ENCODE results near the gene ATP6V1F. TPM values are rescaled to one million over a fixed set of nuclear protein-coding genes. Genes with fewer than 3 reads are reported as not detected.

ATP6V1F gene
- total and polyA plus RNA-seq, 5 donors from 2014 or later = 67.9 to 361 (median 331) TPM

- DNase-seq = no peak
Observed at GRCh38 chr7:128856001-128856718, 6.5 kb upstream of the ATP6V1F start.

DNA sequence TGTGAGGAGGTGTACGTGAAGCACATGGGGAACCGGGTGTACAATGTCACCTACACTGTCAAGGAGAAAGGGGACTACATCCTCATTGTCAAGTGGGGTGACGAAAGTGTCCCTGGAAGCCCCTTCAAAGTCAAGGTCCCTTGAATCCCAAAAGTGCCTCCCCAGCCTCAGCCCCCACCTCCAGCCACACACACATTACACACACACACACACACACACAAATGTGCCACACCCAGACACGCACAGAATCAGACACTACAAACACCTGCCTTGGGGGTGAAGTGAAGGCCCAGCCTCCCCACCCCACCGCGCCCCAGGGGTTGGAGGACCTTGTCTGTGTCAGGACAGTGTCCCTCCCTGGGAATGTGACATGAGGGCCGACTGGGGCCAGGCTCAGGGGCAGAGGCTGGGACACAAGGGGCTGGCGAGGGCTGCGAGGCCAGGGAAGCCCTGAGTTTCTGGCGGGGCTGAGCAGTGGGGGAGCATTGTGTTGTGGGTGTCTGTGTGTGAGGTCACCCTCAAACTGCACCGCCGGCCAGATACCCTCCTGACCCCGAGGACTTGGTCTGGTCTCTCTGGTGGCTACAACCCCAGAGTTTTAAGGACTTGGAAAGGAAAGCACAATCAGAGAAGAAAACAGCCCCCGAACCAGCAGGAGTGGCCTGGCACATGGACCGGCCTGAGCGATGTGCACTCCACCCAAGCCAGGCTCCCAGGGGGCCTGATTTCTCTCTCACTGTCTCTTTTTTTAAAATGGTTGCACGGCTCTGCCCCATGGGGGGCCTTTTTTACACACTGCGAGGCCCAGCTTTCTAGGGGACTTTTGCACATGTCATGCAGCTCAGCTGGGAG lies 4.0 kb upstream of the ATP6V1F start:
- Histone ChIP-seq H3K27ac (ENCODE audit: insufficient read depth, low read length, poor library complexity, severe bottlenecking) (no peak overlapping the region), H3K4me3 (ENCODE audit: low read depth, low read length) (no peak overlapping the region), H3K9me3 (ENCODE audit: control insufficient read depth in 2 of 2, low read length in 2 of 2) (no peaks in the 10 kb centered on the region), H3K36me3 (ENCODE audit: control insufficient read depth, insufficient read depth, low read length) (no peaks in the 10 kb centered on the region), H3K4me1 (ENCODE audit: control insufficient read depth, insufficient read depth, low read length, poor library complexity, severe bottlenecking) (peaks cover 9% of the 10 kb centered on the region), H3K27me3 (ENCODE audit: control insufficient read depth, insufficient read depth, low read length) (no peaks in the 10 kb centered on the region)
- Mint-ChIP-seq H3K4me3 (no peak overlapping the region), H3K36me3 (no peaks in the 10 kb centered on the region), H3K27ac (no peak overlapping the region), H3K27me3 (peaks cover 8% of the 10 kb centered on the region), H3K4me1 (peaks cover 0 to 12% (median 8%) of the 10 kb centered on the region in 4 donors), H3K9me3 (peaks cover 0 to 2% (median 0%) of the 10 kb centered on the region in 7 donors)
- ATAC-seq (ENCODE audit: low read depth in 2 of 2) (no peak), DNase-seq (no peak)

More at GRCh38 chr7:128856001-128856718, 6.5 kb upstream of the ATP6V1F start:
- Histone ChIP-seq H3K4me3 (ENCODE audit: low read depth, low read length) (no peak overlapping the region), H3K27ac (ENCODE audit: insufficient read depth, low read length, poor library complexity, severe bottlenecking) (no peak overlapping the region), H3K27me3 (ENCODE audit: control insufficient read depth, insufficient read depth, low read length) (no peaks in the 10 kb centered on the region), H3K4me1 (ENCODE audit: control insufficient read depth, insufficient read depth, low read length, poor library complexity, severe bottlenecking) (no peaks in the 10 kb centered on the region), H3K36me3 (ENCODE audit: control insufficient read depth, insufficient read depth, low read length) (no peaks in the 10 kb centered on the region), H3K9me3 (ENCODE audit: control insufficient read depth in 2 of 2, low read length in 2 of 2) (no peaks in the 10 kb centered on the region)
- ATAC-seq (ENCODE audit: low read depth in 2 of 2) = no peak
- H3K4me1 Mint-ChIP-seq = peaks cover 0 to 2% (median 0%) of the 10 kb centered on the region in 4 donors
- H3K36me3 Mint-ChIP-seq = no peaks in the 10 kb centered on the region
- H3K27me3 Mint-ChIP-seq = peaks cover 5% of the 10 kb centered on the region
- no peak overlapping the region for H3K4me3 Mint-ChIP-seq
- peaks cover 0 to 2% (median 0%) of the 10 kb centered on the region in 7 donors for H3K9me3 Mint-ChIP-seq
- no peak overlapping the region for H3K27ac Mint-ChIP-seq

GRCh38 chr7:128859232-128860157 lies 3.2 kb upstream of the ATP6V1F start:
- no peak overlapping the region for H3K27ac Mint-ChIP-seq

DNA sequence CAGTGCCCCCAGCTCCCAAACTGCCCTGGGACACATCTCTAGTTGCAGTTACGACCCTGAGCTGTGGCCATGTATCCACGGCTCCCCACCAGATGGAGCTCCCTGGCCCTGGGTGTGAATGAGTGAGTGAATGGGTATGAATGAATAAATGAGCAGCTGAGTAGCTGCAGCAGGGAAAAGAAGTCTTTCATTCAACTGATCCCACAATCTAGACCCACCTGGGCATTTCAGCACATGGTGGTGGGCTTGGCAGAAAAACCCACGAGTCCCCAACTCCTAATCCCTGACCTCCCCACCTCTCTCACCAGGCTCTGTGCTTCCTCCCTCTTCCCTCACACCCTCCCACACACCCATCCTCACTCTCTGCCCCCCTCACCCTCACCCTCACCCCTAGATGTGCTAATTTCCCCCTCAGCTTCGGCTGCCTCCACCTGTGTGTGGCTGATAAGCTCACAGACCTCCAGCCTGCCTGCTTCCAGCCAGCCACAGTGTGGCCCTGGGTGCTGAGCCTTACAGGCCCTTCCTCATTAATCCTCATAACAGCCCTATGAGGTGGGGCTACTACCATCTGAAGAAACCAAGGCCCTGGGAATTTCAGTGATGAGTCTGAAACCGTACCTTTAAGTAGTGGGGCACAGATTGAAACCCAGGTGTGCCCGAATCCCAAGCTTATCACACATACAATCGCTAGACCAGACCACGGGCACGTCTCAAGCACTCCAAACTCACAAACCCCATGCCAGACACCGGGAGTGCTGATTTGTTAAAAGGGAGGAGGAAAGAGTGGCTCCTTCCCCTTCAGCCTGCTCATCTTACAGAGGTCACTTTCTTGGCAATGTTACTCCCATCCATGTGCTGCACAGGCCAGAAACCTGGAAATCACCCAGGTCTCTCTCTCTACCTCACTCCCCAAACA lies 2.2 kb upstream of the ATP6V1F start:
- Mint-ChIP-seq H3K4me1 (peaks cover 0 to 26% (median 19%) of the 10 kb centered on the region in 4 donors), H3K27ac (no peak overlapping the region), H3K27me3 (peaks cover 10% of the 10 kb centered on the region), H3K36me3 (peaks cover 9% of the 10 kb centered on the region), H3K9me3 (peaks cover 0 to 2% (median 0%) of the 10 kb centered on the region in 7 donors), H3K4me3 (peak overlapping the region in 2 of 4 donors; percentile 61 to 62)
- peaks cover 7% of the 10 kb centered on the region for H3K36me3 ChIP-seq (ENCODE audit: control insufficient read depth, insufficient read depth, low read length)
- peaks cover 19% of the 10 kb centered on the region for H3K4me1 ChIP-seq (ENCODE audit: control insufficient read depth, insufficient read depth, low read length, poor library complexity, severe bottlenecking)
- H3K4me3 ChIP-seq (ENCODE audit: low read depth, low read length) = no peak overlapping the region
- DNase-seq (no peak), ATAC-seq (ENCODE audit: low read depth in 2 of 2) (no peak)
- no peaks in the 10 kb centered on the region for H3K27me3 ChIP-seq (ENCODE audit: control insufficient read depth, insufficient read depth, low read length)
- no peaks in the 10 kb centered on the region for H3K9me3 ChIP-seq (ENCODE audit: control insufficient read depth in 2 of 2, low read length in 2 of 2)
- H3K27ac ChIP-seq (ENCODE audit: insufficient read depth, low read length, poor library complexity, severe bottlenecking) = no peak overlapping the region

More at GRCh38 chr7:128859232-128860157, 3.2 kb upstream of the ATP6V1F start:
- Mint-ChIP-seq H3K9me3 (peaks cover 0 to 2% (median 0%) of the 10 kb centered on the region in 7 donors), H3K36me3 (no peaks in the 10 kb centered on the region), H3K4me3 (peak overlapping the region in 1 of 4 donors; percentile 62), H3K4me1 (peaks cover 0 to 17% (median 11%) of the 10 kb centered on the region in 4 donors), H3K27me3 (peaks cover 10% of the 10 kb centered on the region)
- Histone ChIP-seq H3K36me3 (ENCODE audit: control insufficient read depth, insufficient read depth, low read length) (no peaks in the 10 kb centered on the region), H3K27me3 (ENCODE audit: control insufficient read depth, insufficient read depth, low read length) (no peaks in the 10 kb centered on the region), H3K4me3 (ENCODE audit: low read depth, low read length) (no peak overlapping the region), H3K4me1 (ENCODE audit: control insufficient read depth, insufficient read depth, low read length, poor library complexity, severe bottlenecking) (peaks cover 18% of the 10 kb centered on the region), H3K9me3 (ENCODE audit: control insufficient read depth in 2 of 2, low read length in 2 of 2) (no peaks in the 10 kb centered on the region), H3K27ac (ENCODE audit: insufficient read depth, low read length, poor library complexity, severe bottlenecking) (no peak overlapping the region)
- DNase-seq (no peak), ATAC-seq (ENCODE audit: low read depth in 2 of 2) (no peak)

- Histone ChIP-seq H3K27me3 (ENCODE audit: control insufficient read depth, insufficient read depth, low read length) (no peaks in the 10 kb centered on the region), H3K27ac (ENCODE audit: insufficient read depth, low read length, poor library complexity, severe bottlenecking) (peak overlapping the region; percentile 74), H3K36me3 (ENCODE audit: control insufficient read depth, insufficient read depth, low read length) (peaks cover 11% of the 10 kb centered on the region), H3K4me3 (ENCODE audit: low read depth, low read length) (peak overlapping the region; percentile 96), H3K9me3 (ENCODE audit: control insufficient read depth in 2 of 2, low read length in 2 of 2) (no peaks in the 10 kb centered on the region), H3K4me1 (ENCODE audit: control insufficient read depth, insufficient read depth, low read length, poor library complexity, severe bottlenecking) (peaks cover 19% of the 10 kb centered on the region)
- DNase-seq (no peak), ATAC-seq (ENCODE audit: low read depth in 2 of 2) (no peak)
- peaks cover 10% of the 10 kb centered on the region for H3K27me3 Mint-ChIP-seq
- peaks cover 19% of the 10 kb centered on the region for H3K36me3 Mint-ChIP-seq
- H3K4me3 Mint-ChIP-seq = peak overlapping the region; percentile 93 to 99 (median 98)
- peaks cover 0 to 2% (median 0%) of the 10 kb centered on the region in 7 donors for H3K9me3 Mint-ChIP-seq
- H3K4me1 Mint-ChIP-seq = peaks cover 0 to 32% (median 23%) of the 10 kb centered on the region in 4 donors
- H3K27ac Mint-ChIP-seq = peak overlapping the region; percentile 63 to 98 (median 95)
Observed at GRCh38 chr7:128861957-128862570, 592 bp upstream of the ATP6V1F start.

DNA sequence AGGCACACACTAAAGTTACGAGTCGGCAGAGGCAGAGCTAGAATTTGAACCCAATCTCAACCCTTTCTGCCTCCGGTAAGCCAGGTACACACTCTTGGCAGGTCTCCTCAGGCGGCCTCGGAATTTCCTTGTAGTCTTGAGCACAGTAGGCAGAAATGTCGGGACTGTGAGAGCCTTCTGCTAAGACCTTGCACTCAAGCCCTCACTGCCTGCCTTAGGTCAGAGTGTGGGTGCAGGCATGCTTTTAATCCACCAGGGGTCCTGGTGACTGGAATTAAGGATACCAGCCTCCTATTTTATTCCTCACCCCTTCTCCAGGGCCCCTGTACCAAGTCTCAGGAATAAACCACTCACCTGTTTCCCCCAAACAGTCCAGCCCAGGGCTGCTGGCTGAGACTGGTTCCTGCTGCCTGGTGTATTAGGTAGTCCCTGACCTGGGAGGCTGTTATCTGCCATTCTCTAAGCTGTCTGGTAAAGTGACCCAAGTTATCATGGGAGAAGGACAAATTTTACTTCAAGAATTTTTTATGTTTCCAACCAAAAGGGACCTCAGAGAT lies 855 bp downstream of the ATP6V1F start:
- H3K27ac ChIP-seq (ENCODE audit: insufficient read depth, low read length, poor library complexity, severe bottlenecking) = peak overlapping the region; percentile 74
- Mint-ChIP-seq H3K4me3 (peak overlapping the region; percentile 93 to 99 (median 98)), H3K27ac (peak overlapping the region; percentile 70 to 98 (median 95)), H3K4me1 (peaks cover 0 to 40% (median 23%) of the 10 kb centered on the region in 4 donors), H3K36me3 (peaks cover 19% of the 10 kb centered on the region), H3K27me3 (peaks cover 10% of the 10 kb centered on the region), H3K9me3 (peaks cover 0 to 2% (median 0%) of the 10 kb centered on the region in 7 donors)
- H3K27me3 ChIP-seq (ENCODE audit: control insufficient read depth, insufficient read depth, low read length) = no peaks in the 10 kb centered on the region
- DNase-seq (peak; percentile 20 to 75 (median 39)), ATAC-seq (ENCODE audit: low read depth in 2 of 2) (peak; percentile 16 to 31)
- H3K4me3 ChIP-seq (ENCODE audit: low read depth, low read length) = peak overlapping the region; percentile 96
- H3K36me3 ChIP-seq (ENCODE audit: control insufficient read depth, insufficient read depth, low read length) = peaks cover 11% of the 10 kb centered on the region
- no peaks in the 10 kb centered on the region for H3K9me3 ChIP-seq (ENCODE audit: control insufficient read depth in 2 of 2, low read length in 2 of 2)
- H3K4me1 ChIP-seq (ENCODE audit: control insufficient read depth, insufficient read depth, low read length, poor library complexity, severe bottlenecking) = peaks cover 19% of the 10 kb centered on the region

All from CD4-positive, CD25-positive, alpha-beta regulatory T cell (primary cell).